GM18526 (cell line): ENCODE results near the gene CCNDBP1.

ENCODE experiments used
- POLR2A ChIP-seq: IDR thresholded peaks from 3 replicates; pipeline ENCODE4 v1.6.1; 2011; ENCODE audit not compliant: insufficient read length; ENCODE audit errors: extremely low read depth

CCNDBP1 gene

GRCh38 chr15:43226436-43227305 is 41.5 kb downstream of the CCNDBP1 start:
- TF ChIP-seq POLR2A = no peak

GRCh38 chr15:43229977-43230376 is 44.8 kb downstream of the CCNDBP1 start:
- TF ChIP-seq POLR2A = no peak

GRCh38 chr15:43230640-43231115 is 45.5 kb downstream of the CCNDBP1 start:
- no peak for TF ChIP-seq POLR2A

- TF ChIP-seq POLR2A = no peak
Observed at GRCh38 chr15:43232289-43232874, 47.2 kb downstream of the CCNDBP1 start.

- no peak for TF ChIP-seq POLR2A
Observed at GRCh38 chr15:43235536-43235935, 50.3 kb downstream of the CCNDBP1 start.

GRCh38 chr15:43237842-43238470 is 52.8 kb downstream of the CCNDBP1 start:
- TF ChIP-seq POLR2A = no peak

- no peak for TF ChIP-seq POLR2A
Observed at GRCh38 chr15:43238671-43239131, 53.5 kb downstream of the CCNDBP1 start.

GRCh38 chr15:43239732-43240491 is 54.7 kb downstream of the CCNDBP1 start:
- TF ChIP-seq POLR2A = no peak

GRCh38 chr15:43241100-43241499 is 55.9 kb downstream of the CCNDBP1 start:
- TF ChIP-seq POLR2A = no peak

- no peak for TF ChIP-seq POLR2A
Observed at GRCh38 chr15:43242616-43243015, 57.4 kb downstream of the CCNDBP1 start.

GRCh38 chr15:43243020-43243645 is 57.9 kb downstream of the CCNDBP1 start:
- no peak for TF ChIP-seq POLR2A

GRCh38 chr15:43244092-43244491 is 58.9 kb downstream of the CCNDBP1 start:
- TF ChIP-seq POLR2A = no peak

- no peak for TF ChIP-seq POLR2A
Observed at GRCh38 chr15:43246261-43246774, 61.1 kb downstream of the CCNDBP1 start.
